K562 (cell line): ENCODE measurements around the gene LANCL1. TPM values are rescaled to one million over a fixed set of nuclear protein-coding genes. Genes with fewer than 3 reads are reported as not detected.

Source experiments
- GTF3C2 ChIP-seq: IDR thresholded peaks from 3 replicates; pipeline ENCODE4 v1.6.1; 2011; ENCODE audit warnings: borderline replicate concordance, mild to moderate bottlenecking, moderate library complexity; ENCODE audit not compliant: insufficient read length; ENCODE audit errors: extremely low read depth
- HOMEZ ChIP-seq: fragments of 250-450 bp; sonication (Bioruptor Pico); IDR thresholded peaks from 2 replicates; pipeline ENCODE4 v1.4.0; 2020; ENCODE audit warnings: mild to moderate bottlenecking, moderate library complexity
- PHB ChIP-seq: fragments of 250-450 bp; sonication (Bioruptor Pico); IDR thresholded peaks from 2 replicates; pipeline ENCODE4 v1.5.0; 2021
- ZNF780A ChIP-seq: fragments of 250-450 bp; sonication (Bioruptor Pico); IDR thresholded peaks from 2 replicates; pipeline ENCODE4 v1.5.0; 2021; ENCODE audit warnings: mild to moderate bottlenecking
- polyA plus RNA-seq, 8 experiments: library from polyadenylated mRNA; depleted of rRNA in 4 of 8; stranded (reverse) in 5 of 8; unstranded in 3 of 8; fragments of >200 nt; fragmentation: Nextera tagmentation in 2 of 8; fragmentation: Illumina TruSeq in 1 of 8; extraction: Ambion mirVana in 2 of 8; extraction: Trizol in 1 of 8; gene quantifications; 2 replicates each; pipeline versions ENCODE4 v1.2.1 to v1.2.3, GENCODE V29; 2011 to 2014; ENCODE audit warnings: inconsistent platforms in 1 of 8, missing spikeins in 1 of 8
- total RNA-seq, 7 experiments: library from RNA; depleted of rRNA in 6 of 7; stranded (reverse); fragments of >200 nt in 6 of 7; fragmentation: Illumina TruSeq in 2 of 7; extraction: Trizol in 2 of 7; gene quantifications; 2 replicates each; pipeline versions ENCODE4 v1.2.1 to v1.2.3, GENCODE V29; 2011 to 2021; ENCODE audit warnings: low replicate concordance in 1 of 7
- TF ChIP-seq, protein P1 (sequence below), 2 experiments: fragments of 150-350 bp in 1 of 2; IDR thresholded peaks; 2 replicates each; pipeline ENCODE4 v1.6.1; 2012 to 2016; ENCODE audit warnings: low read depth in 2 of 2, low read length in 2 of 2, mild to moderate bottlenecking in 1 of 2, moderate library complexity in 1 of 2

LANCL1 gene
- total and polyA plus RNA-seq, 9 of the 15 experiments (the other 6 are each of a cell fraction or from before 2014, with no cell fraction given), result 15.3 to 56.3 (median 30.1) TPM

DNA sequence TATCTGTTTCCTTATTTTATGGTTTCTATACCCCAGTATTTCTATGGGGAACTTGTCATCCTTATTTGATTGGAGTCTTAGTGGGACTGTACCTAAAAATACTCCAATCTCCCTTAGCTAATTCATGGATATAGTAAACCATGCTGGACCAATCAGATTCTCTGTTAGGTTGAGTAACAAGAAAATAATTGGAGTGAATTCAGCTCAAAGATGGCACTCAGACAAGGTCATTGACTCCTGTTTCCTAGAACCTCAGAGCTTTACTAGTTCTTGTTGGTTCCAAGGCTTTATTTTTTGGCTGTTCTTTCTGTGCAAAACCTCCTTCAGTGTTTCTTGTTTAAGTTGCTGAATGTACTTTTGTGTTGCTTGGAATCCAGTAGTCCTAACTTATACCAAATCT lies 48.0 kb upstream of the LANCL1 start (continued):
- TF ChIP-seq GTF3C2 (no peak), PHB (CRISPR knock-in tag) (no peak), HOMEZ (CRISPR knock-in tag) (no peak), ZNF780A (CRISPR knock-in tag) (no peak)
- TF ChIP-seq, protein P1, sequence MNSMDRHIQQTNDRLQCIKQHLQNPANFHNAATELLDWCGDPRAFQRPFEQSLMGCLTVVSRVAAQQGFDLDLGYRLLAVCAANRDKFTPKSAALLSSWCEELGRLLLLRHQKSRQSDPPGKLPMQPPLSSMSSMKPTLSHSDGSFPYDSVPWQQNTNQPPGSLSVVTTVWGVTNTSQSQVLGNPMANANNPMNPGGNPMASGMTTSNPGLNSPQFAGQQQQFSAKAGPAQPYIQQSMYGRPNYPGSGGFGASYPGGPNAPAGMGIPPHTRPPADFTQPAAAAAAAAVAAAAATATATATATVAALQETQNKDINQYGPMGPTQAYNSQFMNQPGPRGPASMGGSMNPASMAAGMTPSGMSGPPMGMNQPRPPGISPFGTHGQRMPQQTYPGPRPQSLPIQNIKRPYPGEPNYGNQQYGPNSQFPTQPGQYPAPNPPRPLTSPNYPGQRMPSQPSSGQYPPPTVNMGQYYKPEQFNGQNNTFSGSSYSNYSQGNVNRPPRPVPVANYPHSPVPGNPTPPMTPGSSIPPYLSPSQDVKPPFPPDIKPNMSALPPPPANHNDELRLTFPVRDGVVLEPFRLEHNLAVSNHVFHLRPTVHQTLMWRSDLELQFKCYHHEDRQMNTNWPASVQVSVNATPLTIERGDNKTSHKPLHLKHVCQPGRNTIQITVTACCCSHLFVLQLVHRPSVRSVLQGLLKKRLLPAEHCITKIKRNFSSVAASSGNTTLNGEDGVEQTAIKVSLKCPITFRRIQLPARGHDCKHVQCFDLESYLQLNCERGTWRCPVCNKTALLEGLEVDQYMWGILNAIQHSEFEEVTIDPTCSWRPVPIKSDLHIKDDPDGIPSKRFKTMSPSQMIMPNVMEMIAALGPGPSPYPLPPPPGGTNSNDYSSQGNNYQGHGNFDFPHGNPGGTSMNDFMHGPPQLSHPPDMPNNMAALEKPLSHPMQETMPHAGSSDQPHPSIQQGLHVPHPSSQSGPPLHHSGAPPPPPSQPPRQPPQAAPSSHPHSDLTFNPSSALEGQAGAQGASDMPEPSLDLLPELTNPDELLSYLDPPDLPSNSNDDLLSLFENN (IDR thresholded peaks at IDR 0.05; ENCODE audit: low read depth in 2 of 2, low read length in 2 of 2), result no peak
